GM13976 (cell line): ENCODE data around the gene RYR3.

ENCODE experiments used
- DNase-seq: peaks from one replicate; pipeline ENCODE4 v3.0.0; 2012; ENCODE audit warnings: low spot score
- CTCF ChIP-seq: IDR thresholded peaks from 2 replicates; pipeline ENCODE4 v1.5.1; 2012; ENCODE audit warnings: borderline replicate concordance, mild to moderate bottlenecking; ENCODE audit not compliant: insufficient read depth; ENCODE audit errors: extremely low read depth, missing control alignments, control extremely low read depth
- in situ Hi-C: fragments of 300-500 bp; cut with MboI; formaldehyde crosslinking; loops from one replicate; pipeline ENCODE4 v1.12.0; 2022; ENCODE audit warnings: low sequenced_read_pairs, mixed read lengths, inconsistent platforms; ENCODE audit not compliant: unreplicated experiment

RYR3 gene

GRCh38 chr15:33378866-33379480 lies 68.2 kb downstream of the RYR3 start:
- no peak for TF ChIP-seq CTCF
- in situ Hi-C loops = no loop called here
- no peak for DNase-seq

- DNase-seq = no peak
- no peak for TF ChIP-seq CTCF
- in situ Hi-C loops = no loop called here
Observed at GRCh38 chr15:33380406-33380805, 69.6 kb downstream of the RYR3 start.

- in situ Hi-C loops = no loop called here
- TF ChIP-seq CTCF = no peak
Observed at GRCh38 chr15:33382491-33382890, 71.7 kb downstream of the RYR3 start.

DNA sequence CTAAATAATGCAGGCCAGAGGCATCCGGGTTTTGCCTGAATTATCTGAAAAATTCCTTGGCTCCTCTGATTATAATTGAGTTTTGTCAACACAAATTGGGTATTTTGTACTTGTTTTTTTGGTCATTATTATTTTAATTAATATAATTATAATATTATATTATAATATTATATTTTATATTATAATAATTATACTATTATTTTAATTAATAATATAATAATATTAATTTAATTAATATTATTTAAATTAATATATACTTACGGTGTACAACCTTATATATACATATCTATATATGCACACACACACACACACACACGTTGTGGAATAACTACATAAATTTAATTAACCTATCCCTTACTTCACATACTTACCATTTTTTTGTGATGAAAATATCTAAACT lies 73.5 kb downstream of the RYR3 start:
- in situ Hi-C loops = no loop called here
- TF ChIP-seq CTCF = no peak
- no peak for DNase-seq

More at GRCh38 chr15:33382491-33382890, 71.7 kb downstream of the RYR3 start:
- no peak for DNase-seq

GRCh38 chr15:33392453-33392852 lies 81.7 kb downstream of the RYR3 start:
- in situ Hi-C loops = no loop called here
- no peak for DNase-seq
- no peak for TF ChIP-seq CTCF

GRCh38 chr15:33393546-33393945 lies 82.8 kb downstream of the RYR3 start:
- DNase-seq = no peak
- in situ Hi-C loops = no loop called here
- no peak for TF ChIP-seq CTCF

DNA sequence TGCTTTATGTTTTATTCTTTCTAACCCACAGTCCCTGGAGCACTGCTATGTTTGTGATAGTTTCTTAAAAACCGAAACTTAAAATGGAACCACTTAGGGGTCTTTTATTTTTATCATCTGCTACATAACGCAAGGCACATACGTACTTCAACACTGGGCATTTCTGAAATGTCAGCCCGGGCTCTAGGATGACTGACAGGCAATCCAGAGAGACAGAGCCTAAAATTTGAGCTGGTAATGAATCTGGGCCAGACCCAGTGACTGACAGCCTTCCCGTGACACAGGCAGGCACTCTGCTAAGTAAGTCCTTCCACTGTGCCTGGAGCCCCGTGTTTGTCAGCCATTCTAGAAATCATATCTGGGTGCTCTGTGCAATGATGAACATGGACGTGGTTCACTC lies 84.6 kb downstream of the RYR3 start:
- in situ Hi-C loops = no loop called here

More for the DNA sequence above, 84.6 kb downstream of the RYR3 start:
- no peak for TF ChIP-seq CTCF
- no peak for DNase-seq
